Smooth muscle cell of bladder (primary cell): ENCODE measurements around the gene ZBTB46. TPM values are rescaled to one million over a fixed set of nuclear protein-coding genes. Genes with fewer than 3 reads are reported as not detected.

ENCODE experiments used
- total RNA-seq: library from RNA; depleted of rRNA; stranded (reverse); fragments of >200 nt; gene quantifications from 2 replicates; pipeline ENCODE4 v1.2.3, GENCODE V29; 2014

ZBTB46 gene, protein sequence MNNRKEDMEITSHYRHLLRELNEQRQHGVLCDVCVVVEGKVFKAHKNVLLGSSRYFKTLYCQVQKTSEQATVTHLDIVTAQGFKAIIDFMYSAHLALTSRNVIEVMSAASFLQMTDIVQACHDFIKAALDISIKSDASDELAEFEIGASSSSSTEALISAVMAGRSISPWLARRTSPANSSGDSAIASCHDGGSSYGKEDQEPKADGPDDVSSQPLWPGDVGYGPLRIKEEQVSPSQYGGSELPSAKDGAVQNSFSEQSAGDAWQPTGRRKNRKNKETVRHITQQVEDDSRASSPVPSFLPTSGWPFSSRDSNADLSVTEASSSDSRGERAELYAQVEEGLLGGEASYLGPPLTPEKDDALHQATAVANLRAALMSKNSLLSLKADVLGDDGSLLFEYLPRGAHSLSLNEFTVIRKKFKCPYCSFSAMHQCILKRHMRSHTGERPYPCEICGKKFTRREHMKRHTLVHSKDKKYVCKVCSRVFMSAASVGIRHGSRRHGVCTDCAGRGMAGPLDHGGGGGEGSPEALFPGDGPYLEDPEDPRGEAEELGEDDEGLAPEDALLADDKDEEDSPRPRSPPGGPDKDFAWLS
- 4.6 and 9.7 TPM in 2 replicates for total RNA-seq

DNA sequence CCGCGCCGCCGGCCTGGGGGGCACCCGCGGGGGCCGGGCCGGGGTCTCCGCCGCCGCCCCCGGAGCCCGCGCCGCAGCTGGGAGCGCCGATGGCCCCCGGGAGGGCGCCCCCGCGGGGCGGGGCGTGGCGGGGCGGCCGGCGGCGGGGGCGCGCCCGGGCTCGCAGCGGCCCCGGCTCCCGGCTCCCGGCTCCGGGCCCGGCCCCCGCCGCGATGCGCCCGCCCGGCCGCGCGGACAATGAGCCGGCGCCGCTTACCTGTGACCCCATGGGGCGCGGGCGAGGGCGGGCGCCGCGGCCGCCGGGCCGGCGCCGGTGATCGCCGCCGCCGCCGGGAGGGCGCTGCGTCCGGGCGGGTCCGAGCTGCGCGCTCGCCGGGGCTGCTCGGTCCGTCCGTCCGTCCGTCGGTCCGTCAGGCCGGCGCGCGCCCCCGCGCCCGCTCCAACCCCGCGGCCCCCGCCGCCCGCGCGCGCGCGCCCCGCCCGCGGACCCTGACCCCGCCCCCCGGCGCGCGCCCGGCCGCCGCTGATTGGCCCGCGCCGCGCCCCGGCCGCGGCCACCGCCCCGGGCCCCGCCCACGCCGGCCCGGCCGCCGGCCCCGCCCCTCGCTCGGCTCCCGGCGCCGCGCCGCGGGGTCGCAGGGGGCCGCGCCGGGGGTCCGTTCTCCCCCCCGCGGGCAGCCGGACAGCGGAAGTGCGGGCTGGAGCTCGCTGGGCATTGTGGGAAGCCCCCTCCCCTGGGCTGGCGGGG, at the start of gene ZBTB46:
ZBTB46 (minus strand) TSS at position 424 of the 748 bp plus-strand sequence. CDS start 40,507 bp downstream, outside the sequence.

DNA sequence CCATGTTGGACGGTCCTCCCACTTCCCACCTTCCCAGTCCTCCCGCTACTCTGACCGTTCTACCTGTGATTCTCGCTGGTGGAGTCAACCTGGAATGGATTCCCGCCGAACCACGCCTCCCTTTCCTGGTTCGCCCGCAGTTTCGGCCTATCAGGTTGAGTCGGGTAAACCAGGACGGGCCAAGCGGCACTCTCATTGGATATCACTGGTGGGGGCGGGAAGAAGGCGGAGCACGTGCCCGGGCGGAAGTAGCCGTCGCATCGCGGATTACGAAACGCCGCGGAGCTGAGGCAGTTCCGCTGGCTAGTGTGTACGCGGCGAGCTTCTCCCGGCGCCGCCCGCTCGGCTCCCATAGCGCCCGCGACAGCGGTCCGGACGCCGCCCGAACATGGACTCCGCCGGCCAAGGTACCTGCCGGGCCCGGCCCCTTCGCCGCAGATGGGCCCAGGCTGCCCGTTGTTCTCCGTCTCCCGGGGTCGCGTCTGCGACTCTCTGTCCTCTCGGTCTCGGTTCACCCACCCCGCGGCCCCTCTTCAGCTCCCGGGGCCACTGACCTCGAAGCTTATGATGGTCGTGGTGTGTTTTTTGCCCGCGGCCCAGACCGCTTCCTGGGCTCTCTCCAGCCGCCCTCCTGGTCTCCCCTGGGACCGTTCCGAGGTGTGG, 34.0 kb upstream of the ZBTB46 start, which contains the start of gene TPD52L2:
TPD52L2 (plus strand) TSS at position 293 of the 663 bp plus-strand sequence; CDS start at position 389, 96 bp downstream.

DNA sequence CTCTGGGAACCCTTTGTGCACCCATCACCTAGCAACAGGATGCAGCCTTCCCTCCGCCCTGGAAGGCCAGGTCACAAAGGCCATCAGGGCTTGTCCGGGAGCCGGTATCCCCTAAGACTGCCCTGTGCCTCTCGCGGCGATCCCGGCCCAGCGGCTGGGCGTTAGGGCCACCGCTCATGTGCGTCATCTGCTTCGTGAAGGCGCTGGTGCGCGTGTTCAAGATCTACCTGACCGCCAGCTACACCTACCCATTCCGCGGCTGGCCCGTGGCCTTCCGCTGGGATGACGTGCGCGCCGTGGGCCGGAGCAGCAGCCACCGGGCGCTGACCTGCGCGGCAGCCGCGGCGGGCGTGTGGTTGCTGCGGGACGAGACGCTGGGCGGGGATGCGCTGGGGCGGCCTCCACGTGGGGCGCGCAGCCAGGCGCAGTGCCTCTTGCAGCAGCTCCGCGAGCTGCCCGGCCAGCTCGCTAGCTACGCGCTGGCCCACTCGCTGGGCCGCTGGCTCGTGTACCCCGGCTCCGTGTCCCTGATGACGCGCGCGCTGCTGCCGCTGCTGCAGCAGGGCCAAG, 30.4 kb upstream of the ZBTB46 start, which contains the start of gene ABHD16B:
ABHD16B (plus strand) TSS at position 134 of the 570 bp plus-strand sequence; CDS start at position 177, 43 bp downstream.

DNA sequence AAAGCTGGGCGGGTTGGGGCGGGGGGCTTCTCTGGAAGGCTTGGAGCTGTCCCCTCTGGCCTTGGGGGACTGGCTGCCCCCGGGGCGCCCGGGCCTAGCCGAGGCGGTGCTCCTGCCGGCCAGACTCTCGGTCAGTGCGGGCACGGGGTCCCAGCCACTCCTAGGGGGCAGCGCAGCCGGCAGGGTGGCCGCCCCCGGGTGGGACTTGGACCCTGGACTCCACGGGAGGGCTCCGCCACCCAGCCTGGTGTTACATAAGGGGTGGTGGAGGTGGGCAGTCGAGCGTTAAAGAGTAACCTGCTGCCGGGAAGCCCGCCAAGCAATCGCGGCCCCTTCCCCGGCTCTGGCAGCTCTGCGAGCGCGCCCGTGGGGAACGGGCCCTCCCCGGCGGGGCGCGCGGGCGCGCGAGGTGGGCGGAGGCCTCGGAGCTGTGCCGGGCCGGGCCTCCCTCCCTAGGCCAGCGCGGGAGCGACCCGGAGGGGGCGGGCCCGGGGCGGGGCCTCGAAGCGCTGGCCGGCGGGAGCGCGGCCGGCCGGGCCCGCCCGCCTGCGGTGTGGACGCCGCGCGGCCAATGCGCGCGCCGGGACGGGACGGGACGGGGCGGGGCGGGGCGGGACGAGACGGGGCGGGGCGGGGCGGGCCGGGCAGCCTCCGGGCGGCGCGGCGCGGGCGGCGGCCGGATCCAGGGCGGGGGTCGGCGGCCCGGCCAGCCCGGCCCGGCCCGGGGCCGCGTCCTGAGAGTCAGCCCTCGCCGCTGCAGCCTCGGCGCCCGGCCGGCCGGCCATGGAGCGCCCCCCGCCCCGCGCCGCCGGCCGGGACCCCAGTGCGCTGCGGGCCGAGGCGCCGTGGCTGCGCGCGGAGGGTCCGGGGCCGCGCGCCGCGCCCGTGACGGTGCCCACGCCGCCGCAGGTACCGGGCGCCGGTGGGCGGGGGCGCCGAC, 91.7 kb downstream of the ZBTB46 start, which contains the start of gene SLC2A4RG:
SLC2A4RG (plus strand) TSS at position 647 of the 940 bp plus-strand sequence; CDS start at position 784, 137 bp downstream.

DNA sequence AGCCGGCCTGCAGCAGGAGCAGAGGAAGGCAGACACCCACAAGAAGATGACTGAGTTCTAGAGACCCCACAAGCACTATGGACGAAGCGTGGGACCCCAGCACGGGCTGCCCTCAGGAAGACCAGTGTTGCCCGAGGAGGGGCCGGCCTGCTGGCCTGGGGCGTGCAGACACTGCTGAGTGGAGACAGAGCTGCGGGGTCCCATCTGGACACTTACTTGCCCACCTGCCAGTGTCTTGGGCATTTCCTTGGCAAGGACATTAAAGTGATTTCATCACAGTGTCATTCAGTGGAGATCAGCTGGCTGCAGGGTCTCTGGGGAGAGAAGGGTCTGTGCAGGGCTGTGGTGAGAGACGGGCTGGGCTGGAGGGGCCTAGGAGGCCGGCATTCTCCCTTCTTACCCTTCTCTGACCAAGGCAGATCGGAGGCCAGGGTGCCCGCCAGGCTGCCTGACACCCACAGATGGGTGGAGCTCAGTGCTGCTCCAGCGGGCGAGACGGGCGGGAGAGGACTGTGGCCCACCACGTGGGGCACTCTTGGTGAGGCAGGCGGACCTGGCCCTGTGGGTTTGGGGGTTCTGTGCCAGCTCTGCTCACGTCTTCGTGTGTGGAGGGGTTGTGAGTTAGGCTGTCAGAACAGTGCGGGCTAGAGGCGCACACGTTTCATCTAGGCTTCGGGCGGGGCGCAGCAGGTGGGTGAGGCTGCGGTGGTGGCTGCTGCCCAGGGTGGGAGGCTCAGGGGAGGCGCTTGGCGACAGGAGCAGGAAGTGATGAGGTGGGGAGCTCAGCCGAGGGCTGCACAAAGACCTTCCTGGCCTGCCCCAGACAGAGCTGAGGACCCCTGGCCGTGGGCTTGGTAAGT, 95.0 kb downstream of the ZBTB46 start, which contains the start of gene LIME1:
LIME1 (plus strand) TSS at position 806 of the 860 bp plus-strand sequence. CDS start 886 bp downstream, outside the sequence.

DNA sequence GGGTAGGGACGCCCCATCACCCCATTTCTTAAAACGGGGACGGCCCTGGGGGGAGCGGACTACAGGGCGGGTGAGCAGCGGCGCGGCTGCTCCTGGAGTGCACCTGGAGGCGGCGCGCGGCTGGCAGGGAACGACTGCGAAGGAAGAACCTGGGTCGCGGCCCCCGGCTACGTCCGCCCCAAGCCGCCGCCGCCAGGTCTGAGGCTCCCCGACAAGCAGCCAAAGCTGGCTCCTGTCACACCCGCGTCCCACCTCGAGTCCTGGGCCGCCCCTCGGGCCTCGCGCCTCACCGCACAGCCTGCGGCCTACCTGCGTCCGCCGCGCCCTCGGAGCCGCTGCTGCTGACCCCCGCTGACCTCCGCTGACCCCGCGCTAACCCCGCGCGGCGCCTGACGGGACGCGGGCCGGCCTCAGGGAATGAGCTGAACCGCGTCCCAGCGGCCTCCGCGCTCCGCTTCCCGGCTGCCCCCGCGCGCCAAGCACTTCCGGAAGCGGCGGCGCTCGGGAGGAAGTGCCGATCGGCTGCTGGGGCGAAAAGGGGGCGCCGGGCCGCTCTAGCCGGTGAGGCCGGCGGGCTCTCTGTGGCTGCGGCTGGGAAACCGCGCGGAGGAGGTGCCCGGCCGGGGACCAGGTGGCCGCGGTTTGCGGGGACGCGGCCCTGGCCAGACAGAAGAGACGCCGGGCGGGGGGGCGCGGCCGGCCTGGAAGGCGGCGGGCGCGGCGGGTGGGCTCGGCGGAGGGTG, 123.3 kb downstream of the ZBTB46 start, which contains the start of the genes ARFRP1 and ZGPAT:
ARFRP1 (minus strand) TSS at position 419 of the 743 bp plus-strand sequence. CDS start 885 bp downstream, outside the sequence.
ZGPAT (plus strand) TSS at position 482 of the 743 bp plus-strand sequence. CDS start 542 bp downstream, outside the sequence.

DNA sequence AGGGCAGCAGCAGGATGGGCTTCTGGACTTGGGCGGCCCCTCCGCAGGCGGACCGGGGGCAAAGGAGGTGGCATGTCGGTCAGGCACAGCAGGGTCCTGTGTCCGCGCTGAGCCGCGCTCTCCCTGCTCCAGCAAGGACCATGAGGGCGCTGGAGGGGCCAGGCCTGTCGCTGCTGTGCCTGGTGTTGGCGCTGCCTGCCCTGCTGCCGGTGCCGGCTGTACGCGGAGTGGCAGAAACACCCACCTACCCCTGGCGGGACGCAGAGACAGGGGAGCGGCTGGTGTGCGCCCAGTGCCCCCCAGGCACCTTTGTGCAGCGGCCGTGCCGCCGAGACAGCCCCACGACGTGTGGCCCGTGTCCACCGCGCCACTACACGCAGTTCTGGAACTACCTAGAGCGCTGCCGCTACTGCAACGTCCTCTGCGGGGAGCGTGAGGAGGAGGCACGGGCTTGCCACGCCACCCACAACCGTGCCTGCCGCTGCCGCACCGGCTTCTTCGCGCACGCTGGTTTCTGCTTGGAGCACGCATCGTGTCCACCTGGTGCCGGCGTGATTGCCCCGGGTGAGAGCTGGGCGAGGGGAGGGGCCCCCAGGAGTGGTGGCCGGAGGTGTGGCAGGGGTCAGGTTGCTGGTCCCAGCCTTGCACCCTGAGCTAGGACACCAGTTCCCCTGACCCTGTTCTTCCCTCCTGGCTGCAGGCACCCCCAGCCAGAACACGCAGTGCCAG, 134.3 kb downstream of the ZBTB46 start, which contains the start of gene TNFRSF6B:
TNFRSF6B (plus strand) TSS at position 25 of the 729 bp plus-strand sequence; CDS start at position 141, 116 bp downstream.

Other genes with a start within 250 kb of the ZBTB46 start
- 7.4 and 8.4 TPM in 2 replicates for gene GMEB2, start 204.2 kb downstream of the ZBTB46 start, total RNA-seq
- gene STMN3, start 177.8 kb downstream of the ZBTB46 start, total RNA-seq, result 2.1 and 2.3 TPM in 2 replicates
- 6.1 and 9.2 TPM in 2 replicates for gene RTEL1, start 173.0 kb downstream of the ZBTB46 start, total RNA-seq
- 0.65 and 1.3 TPM in 2 replicates for gene TNFRSF6B, start 134.6 kb downstream of the ZBTB46 start, total RNA-seq
- 30.2 and 35.4 TPM in 2 replicates for gene ARFRP1, start 123.3 kb downstream of the ZBTB46 start, total RNA-seq
- gene ZGPAT, start 123.2 kb downstream of the ZBTB46 start, total RNA-seq, result 14.3 and 15.6 TPM in 2 replicates
- 1.6 and 2.2 TPM in 2 replicates for gene LIME1, start 94.6 kb downstream of the ZBTB46 start, total RNA-seq
- gene SLC2A4RG, start 91.5 kb downstream of the ZBTB46 start, total RNA-seq, result 14.4 and 18.3 TPM in 2 replicates
- not detected in 2 replicates for gene ABHD16B, start 30.2 kb upstream of the ZBTB46 start, total RNA-seq
- gene TPD52L2, start 34.0 kb upstream of the ZBTB46 start, total RNA-seq, result 112 and 116 TPM in 2 replicates
- gene DNAJC5, start 63.9 kb upstream of the ZBTB46 start, total RNA-seq, result 49.6 and 68.2 TPM in 2 replicates
- gene UCKL1, start 125.2 kb upstream of the ZBTB46 start, total RNA-seq, result 14.5 and 15.9 TPM in 2 replicates
- gene ZNF512B, start 138.7 kb upstream of the ZBTB46 start, total RNA-seq, result 4.7 and 6.1 TPM in 2 replicates
- gene SAMD10, start 148.4 kb upstream of the ZBTB46 start, total RNA-seq, result 0.28 and 0.43 TPM in 2 replicates
- gene PRPF6, start 149.9 kb upstream of the ZBTB46 start, total RNA-seq, result 57.0 and 63.9 TPM in 2 replicates
- 0.57 and 0.92 TPM in 2 replicates for gene C20orf204, start 204.9 kb upstream of the ZBTB46 start, total RNA-seq
- gene SOX18, start 218.4 kb upstream of the ZBTB46 start, total RNA-seq, result 0.18 TPM in 1 of 2 replicates, not detected in the other
- 27.3 and 33.7 TPM in 2 replicates for gene TCEA2, start 231.9 kb upstream of the ZBTB46 start, total RNA-seq
- 7.3 and 7.8 TPM in 2 replicates for gene RGS19, start 248.3 kb upstream of the ZBTB46 start, total RNA-seq
- gene OPRL1, start 248.8 kb upstream of the ZBTB46 start, total RNA-seq, result 1.6 and 1.9 TPM in 2 replicates